SU-DHL-6 (cell line): ENCODE measurements around the gene TLK1.

Source experiments
- H2AFZ ChIP-seq: fragments of 200-600 bp; sonication (generic); 2 replicates; pipeline ENCODE4 v1.6.1; 2014; ENCODE audit warnings: low read depth, mild to moderate bottlenecking, moderate library complexity, mixed read lengths, antibody characterized with exemption, low read length; ENCODE audit not compliant: severe bottlenecking
- H3F3A ChIP-seq: fragments of 200-600 bp; shearing (Covaris generic); 2 replicates; pipeline ENCODE4 v1.6.0; 2016; ENCODE audit warnings: antibody characterized with exemption, mild to moderate bottlenecking; ENCODE audit not compliant: insufficient read depth
- H3K27ac ChIP-seq: fragments of 200-600 bp; sonication (generic); 2 replicates; pipeline ENCODE4 v1.5.1; 2016; ENCODE audit warnings: low read depth, mild to moderate bottlenecking, low read length, moderate library complexity, mixed read lengths
- H3K27me3 ChIP-seq: fragments of 200-600 bp; sonication (generic), shearing (Covaris generic); 2 replicates; pipeline ENCODE4 v1.6.0; 2014; ENCODE audit warnings: mild to moderate bottlenecking, low read length
- H3K36me3 ChIP-seq: fragments of 200-600 bp; sonication (generic); 2 replicates; pipeline ENCODE4 v1.6.1; 2014; ENCODE audit warnings: mild to moderate bottlenecking, low read length, mixed read lengths
- H3K4me2 ChIP-seq: fragments of 300-600, 200-600 bp; shearing (Covaris generic), sonication (generic); 2 replicates; pipeline ENCODE4 v1.6.0; 2014; ENCODE audit warnings: low read length, low read depth, mild to moderate bottlenecking; ENCODE audit not compliant: poor library complexity, severe bottlenecking
- H3K4me3 ChIP-seq: fragments of 200-600 bp; sonication (generic); 2 replicates; pipeline ENCODE4 v1.5.1; 2014; ENCODE audit warnings: antibody characterized with exemption, low read length, mild to moderate bottlenecking, mixed read lengths; ENCODE audit not compliant: insufficient read depth, poor library complexity, severe bottlenecking
- H3K79me2 ChIP-seq: fragments of 200-600 bp; sonication (generic); 2 replicates; pipeline ENCODE4 v1.6.1; 2014; ENCODE audit warnings: mild to moderate bottlenecking, low read length, moderate library complexity; ENCODE audit not compliant: insufficient read depth
- H3K9ac ChIP-seq: fragments of 200-600 bp; sonication (generic); 2 replicates; pipeline ENCODE4 v1.7.0; 2014; ENCODE audit warnings: mild to moderate bottlenecking, low read length
- H3K9me2 ChIP-seq: fragments of 200-600 bp; sonication (generic); replicated peaks from 2 replicates; pipeline ENCODE4 v1.6.1; 2014; ENCODE audit warnings: low read length; ENCODE audit not compliant: insufficient read depth
- H3K9me3 ChIP-seq: fragments of 200-600 bp; sonication (generic); 2 replicates; pipeline ENCODE4 v1.6.1; 2014; ENCODE audit warnings: low read length, mixed read lengths; ENCODE audit not compliant: insufficient read depth
- H4K20me1 ChIP-seq: fragments of 200-600 bp; sonication (generic); 2 replicates; pipeline ENCODE4 v1.6.1; 2014; ENCODE audit warnings: low read depth, mild to moderate bottlenecking, antibody characterized with exemption, low read length, moderate library complexity, mixed read lengths
- CTCF ChIP-seq: fragments of 200-600 bp; sonication (generic); IDR thresholded peaks from one replicate; pipeline ENCODE4 v1.5.1; 2017; ENCODE audit warnings: antibody characterized with exemption, mild to moderate bottlenecking, low read length, moderate library complexity; ENCODE audit not compliant: insufficient read depth, poor library complexity, severe bottlenecking
- EZH2phosphoT487 ChIP-seq: fragments of 200-600 bp; sonication (generic), shearing (Covaris generic); conservative IDR thresholded peaks from 2 replicates; pipeline ENCODE4 v1.6.1; 2018; ENCODE audit warnings: mild to moderate bottlenecking, antibody characterized with exemption, low read length, moderate library complexity, mixed read lengths

Gene TLK1

GRCh38 chr2:171160119-171160955 lies at the start of gene TLK1:
TLK1 (minus strand) TSS chr2:171160893; CDS start chr2:171160428, 465 bp downstream.
- TF ChIP-seq EZH2phosphoT487, result no peak
- no peak for TF ChIP-seq CTCF
- Histone ChIP-seq H3K27me3 (no peaks in the 10 kb centered on the region), H3K27ac (peak within 1 kb of the TSS; percentile 96), H4K20me1 (peaks cover 33% of the 10 kb centered on the region), H3F3A (peaks cover 28% of the 10 kb centered on the region), H2AFZ (peak within 1 kb of the TSS; percentile 95), H3K79me2 (peaks cover 55% of the 10 kb centered on the region), H3K4me2 (peak within 1 kb of the TSS; percentile 98), H3K4me3 (peak within 1 kb of the TSS; percentile 96), H3K9me2 (no peaks in the 10 kb centered on the region), H3K36me3 (no peaks in the 10 kb centered on the region), H3K9me3 (no peaks in the 10 kb centered on the region), H3K9ac (peak within 1 kb of the TSS; percentile 99)

- H3K9me3 ChIP-seq, result no peaks in the 10 kb centered on the region
- H3F3A ChIP-seq, result peaks cover 16% of the 10 kb centered on the region; the same call in 1 of the 2 replicates
- peak overlapping the region; percentile 89 for H2AFZ ChIP-seq
- peak overlapping the region; percentile 55 for H3K9ac ChIP-seq
- H3K4me2 ChIP-seq, result peak overlapping the region; percentile 87
- H3K9me2 ChIP-seq, result no peaks in the 10 kb centered on the region
- H3K27me3 ChIP-seq, result no peaks in the 10 kb centered on the region
- H3K27ac ChIP-seq, result peak overlapping the region; percentile 82
- H3K36me3 ChIP-seq, result no peaks in the 10 kb centered on the region
- no peaks in the 10 kb centered on the region for H3K79me2 ChIP-seq
- H4K20me1 ChIP-seq, result no peaks in the 10 kb centered on the region
- TF ChIP-seq EZH2phosphoT487, result no peak
- no peak for TF ChIP-seq CTCF
- peak overlapping the region; percentile 46 for H3K4me3 ChIP-seq
Measured at GRCh38 chr2:171210216-171210863, 49.6 kb upstream of the TLK1 start.

- TF ChIP-seq CTCF (no peak), EZH2phosphoT487 (no peak)
- peaks cover 16% of the 10 kb centered on the region; the same call in 1 of the 2 replicates for H3F3A ChIP-seq
- no peak overlapping the region for H2AFZ ChIP-seq
- no peak overlapping the region for H3K27ac ChIP-seq
- H3K9me3 ChIP-seq, result no peaks in the 10 kb centered on the region
- H3K79me2 ChIP-seq, result no peaks in the 10 kb centered on the region
- no peaks in the 10 kb centered on the region for H3K36me3 ChIP-seq
- H4K20me1 ChIP-seq, result no peaks in the 10 kb centered on the region
- no peak overlapping the region for H3K4me3 ChIP-seq
- no peaks in the 10 kb centered on the region for H3K27me3 ChIP-seq
- no peaks in the 10 kb centered on the region for H3K9me2 ChIP-seq
- peak overlapping the region; percentile 7 for H3K4me2 ChIP-seq
- H3K9ac ChIP-seq, result no peak overlapping the region
Measured at GRCh38 chr2:171208657-171209056, 48.0 kb upstream of the TLK1 start.
